ENCODE results near the gene TNK1. TPM values are rescaled to one million over a fixed set of nuclear protein-coding genes. Genes with fewer than 3 reads are reported as not detected.
A peak's percentile ranks its signal among the peaks of the same experiment; 100 is the strongest.

Gene TNK1
- total and polyA plus RNA-seq, 2 of the 8 experiments (the other 6 are each of a cell fraction or from before 2014, with no cell fraction given): 7.6 to 9.5 TPM

GRCh38 chr17:7435676-7436555, 55.0 kb downstream of the TNK1 start:
- Histone ChIP-seq H4K20me1 (replicated peaks in 1 of 2; ENCODE audit: control insufficient read depth in 1 of 2, insufficient read depth in 2 of 2, low read length in 2 of 2) (no peaks in the 10 kb centered on the region), H3K9ac (replicated peaks in 1 of 4; ENCODE audit: extremely low read depth in 1 of 4, low read depth in 3 of 4, low read length in 3 of 4) (peak overlapping the region in 3 of 4 experiments; percentile 1 to 46 (median 35); a peak in 5 of 7 replicates), H2BK15ac (ENCODE audit: low read length) (peak overlapping the region; percentile 95; the same call in 1 of the 2 replicates), H4K8ac (ENCODE audit: extremely low read depth, insufficient read depth, low read length) (peak overlapping the region; percentile 97), H3K79me1 (ENCODE audit: low read depth, low read length) (no peaks in the 10 kb centered on the region), H2AFZ (ENCODE audit: low read length) (no peak overlapping the region; the same call in 1 of the 2 replicates), H3K4me3 (ENCODE audit: extremely low read depth in 1 of 4, insufficient read depth in 2 of 4, low read depth in 3 of 4, low read length in 4 of 4) (peak overlapping the region; percentile 50 to 83 (median 67)), H3K23ac (ENCODE audit: insufficient read length) (no peak overlapping the region), H2AK5ac (ENCODE audit: low read depth, low read length) (no peak overlapping the region; the same call in 1 of the 2 replicates), H3K4me1 (replicated peaks in 1 of 4; ENCODE audit: control insufficient read depth in 3 of 4, insufficient read depth in 4 of 4, low read length in 3 of 4) (peaks cover 0 to 22% (median 9%) of the 10 kb centered on the region in 4 experiments; a peak in 6 of 7 replicates), H3K4me2 (ENCODE audit: insufficient read depth in 1 of 2, low read depth in 2 of 2, low read length in 2 of 2) (peak overlapping the region; percentile 91), H4K91ac (replicated peaks; ENCODE audit: insufficient read length, low read length) (peak overlapping the region; percentile 79), H2BK5ac (ENCODE audit: low read depth, low read length) (peak overlapping the region; percentile 63), H3K56ac (replicated peaks; ENCODE audit: insufficient read length, low read depth, low read length) (peak overlapping the region; percentile 42), H2BK12ac (ENCODE audit: low read depth, low read length) (peak overlapping the region; percentile 94), H3K27me3 (replicated peaks in 1 of 4; ENCODE audit: control insufficient read depth in 3 of 4, extremely low read depth in 1 of 4, insufficient read depth in 3 of 4, low read length in 3 of 4) (peaks cover 2 to 19% (median 12%) of the 10 kb centered on the region in 4 experiments; a peak in 6 of 7 replicates), H3K79me2 (ENCODE audit: control insufficient read depth in 1 of 2, insufficient read depth in 2 of 2, low read length in 2 of 2) (no peaks in the 10 kb centered on the region), H3K23me2 (ENCODE audit: low read depth, low read length) (peaks cover 30% of the 10 kb centered on the region), H2BK20ac (ENCODE audit: low read length) (0 out of 2 replicates have a peak overlapping the region, but pooled peaks have one; percentile 61), H3K14ac (ENCODE audit: insufficient read length) (no peak overlapping the region), H3K18ac (ENCODE audit: extremely low read depth, low read length) (peak overlapping the region; percentile 90), H2BK120ac (replicated peaks; ENCODE audit: low read depth, low read length) (peak overlapping the region; percentile 91), H3K27ac (ENCODE audit: low read depth, low read length) (peak overlapping the region; percentile 59), H4K5ac (ENCODE audit: insufficient read length, low read depth, low read length) (peak overlapping the region; percentile 8), H3K4ac (replicated peaks; ENCODE audit: insufficient read length, low read depth, low read length) (peak overlapping the region; percentile 100), H3K36me3 (ENCODE audit: control insufficient read depth in 2 of 4, insufficient read depth in 4 of 4, low read length in 3 of 4) (no peaks in the 10 kb centered on the region), H3K9me3 (ENCODE audit: insufficient read depth in 2 of 2, low read depth in 1 of 2, low read length in 1 of 2) (no peaks in the 10 kb centered on the region)
- FAIRE-seq (no peak), DNase-seq (ENCODE audit: low read depth in 1 of 2, low spot score in 2 of 2) (peak in 1 of 2 experiments; percentile 84)
- 6% methylated on average over 28 of the region's 49 CpGs; no CpG with 5 or more reads in 1 of the 2 experiments for WGBS, 2 experiments (ENCODE audit: extremely low coverage in 1 of 2, insufficient coverage in 1 of 2, insufficient read length in 1 of 2, insufficient replicate concordance in 2 of 2, low coverage in 1 of 2, low lambda C conversion rate in 2 of 2, missing lambda C conversion rate in 1 of 2)
- ChIA-PET CTCF (ENCODE audit: partially characterized antibody) (interaction anchor here (0.7 to 5.1 kb wide), 31 partner anchors 9 to 195 kb away, joined by 3 to 56 read pairs (median 5); partner anchors contain the start of genes CHRNB1, KCTD11, SLC35G6 and SPEM2), POLR2A (ENCODE audit: partially characterized antibody) (interaction anchor here (0.6 to 15.5 kb wide), 34 partner anchors 9 to 321 kb away, joined by 3 to 339 read pairs (median 4); partner anchors contain the start of genes ACAP1, ASGR2, CHRNB1 and CLDN7)
- TF ChIP-seq MAX (IDR thresholded peaks at IDR 0.05) (peak; percentile 13; the same call in 1 of the 2 replicates), EP300 (IDR thresholded peaks at IDR 0.05; ENCODE audit: borderline replicate concordance in 1 of 2, low read depth in 2 of 2, low read length in 2 of 2) (no peak), E2F6 (IDR thresholded peaks at IDR 0.05) (peak; percentile 38; the same call in 1 of the 2 replicates), SIN3A (conservative IDR thresholded peaks at IDR 0.05 in 1 of 2, IDR thresholded peaks at IDR 0.05 in 1 of 2; ENCODE audit: low read depth in 1 of 2, low read length in 2 of 2) (0 out of 4 replicates have a peak, but pooled peaks have one; percentile 10 to 36), ATF3 (IDR thresholded peaks at IDR 0.05; ENCODE audit: insufficient read depth, low read depth, low read length) (no peak), RAD21 (IDR thresholded peaks at IDR 0.05 in 1 of 2, conservative IDR thresholded peaks at IDR 0.05 in 1 of 2; ENCODE audit: low read depth in 2 of 2, low read length in 2 of 2) (no peak; a peak in 1 of 4 replicates), POLR2A (IDR thresholded peaks at IDR 0.05; ENCODE audit: control extremely low read depth in 1 of 2, low read depth in 2 of 2, low read length in 2 of 2) (peak in 1 of 2 experiments; percentile 66; a peak in 1 of 3 replicates)
